GM18951 (cell line): ENCODE data around the gene NAV1.

Experiments used
- POLR2A ChIP-seq: IDR thresholded peaks from 4 replicates; pipeline ENCODE4 v1.6.1; 2011; ENCODE audit warnings: mild to moderate bottlenecking; ENCODE audit not compliant: insufficient read length, insufficient read depth; ENCODE audit errors: extremely low read depth
- in situ Hi-C: fragments of 300-500 bp; cut with MboI; formaldehyde crosslinking; loops from one replicate; pipeline ENCODE4 v1.12.0; 2022; ENCODE audit warnings: low sequenced_read_pairs, mixed read lengths, inconsistent platforms; ENCODE audit not compliant: unreplicated experiment

NAV1 gene

DNA sequence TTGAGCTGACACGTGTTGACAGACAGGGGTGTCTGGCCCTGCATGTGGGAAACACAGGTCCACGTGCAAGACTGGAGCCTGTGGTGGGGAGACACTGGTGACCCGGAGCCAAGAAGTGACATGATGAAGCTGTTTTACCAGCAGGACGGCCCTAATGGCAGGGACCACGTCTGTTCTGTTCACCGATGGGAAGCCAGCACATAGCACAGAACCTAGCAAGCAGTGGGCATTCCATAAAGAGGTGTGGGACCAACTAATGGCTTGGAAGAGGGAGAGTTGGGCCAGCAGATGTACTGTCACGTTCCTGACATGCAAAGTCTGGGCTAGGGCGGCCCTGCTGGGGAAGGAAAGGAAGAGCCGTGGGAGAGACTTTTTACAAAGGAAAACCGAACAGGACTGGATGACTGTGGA lies 15.3 kb downstream of the NAV1 start:
- TF ChIP-seq POLR2A: no peak
- in situ Hi-C loops: no loop called here

DNA sequence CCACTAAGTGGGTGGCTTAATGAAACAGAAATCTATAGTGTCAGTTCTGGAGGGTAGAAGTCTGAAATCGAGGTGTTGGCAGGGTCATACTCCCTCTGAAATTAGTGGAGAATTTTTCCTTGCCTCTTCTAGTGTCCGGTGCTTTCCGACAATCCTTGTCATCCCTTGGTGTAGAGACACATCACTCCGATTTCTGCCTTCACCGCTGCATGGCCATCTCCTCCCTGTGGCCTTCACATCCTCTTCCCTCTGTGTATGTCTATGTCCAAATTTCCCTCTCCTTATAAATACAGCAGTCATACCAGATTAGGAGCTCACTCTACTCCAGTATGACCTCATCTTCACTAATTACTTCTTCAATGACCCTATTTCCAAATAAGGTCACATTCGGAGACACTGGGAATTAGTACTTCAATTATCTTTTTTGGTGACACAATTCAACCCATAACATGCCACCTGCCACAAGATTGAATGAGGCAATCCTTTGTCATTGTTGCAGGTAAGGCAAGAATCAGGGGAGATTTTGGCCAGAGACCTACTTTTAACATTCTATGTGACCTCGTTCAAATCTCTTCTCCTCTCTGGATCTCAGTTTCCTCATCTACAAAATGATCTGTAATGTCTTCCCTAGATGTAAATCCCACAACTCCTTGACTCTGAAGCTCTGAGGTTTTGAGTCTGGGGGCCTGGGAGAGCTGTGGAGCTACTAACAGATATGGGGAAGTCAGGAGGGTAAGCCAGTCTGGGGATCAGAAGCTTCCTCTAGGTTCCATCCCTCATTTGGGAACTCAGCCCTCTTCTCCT lies 16.1 kb downstream of the NAV1 start:
- TF ChIP-seq POLR2A: no peak
- in situ Hi-C loops: no loop called here

DNA sequence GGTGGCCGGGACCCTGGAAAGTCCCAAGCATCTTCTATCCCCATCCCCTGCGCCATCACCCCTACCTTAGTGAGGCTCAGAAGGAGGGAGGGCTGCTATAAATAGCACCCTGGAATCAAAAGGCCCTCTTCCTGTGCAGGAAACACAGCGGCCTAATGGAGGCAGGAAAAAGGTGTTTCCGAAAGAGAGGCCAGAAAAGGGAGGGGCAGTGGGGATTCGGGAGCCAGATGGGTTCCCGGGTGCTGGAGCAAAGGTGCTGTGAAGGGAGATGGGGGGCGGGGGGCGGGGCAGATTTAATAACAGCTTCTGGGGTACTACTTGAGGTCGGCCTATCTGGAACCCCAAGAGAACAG lies 16.6 kb downstream of the NAV1 start:
- no peak for TF ChIP-seq POLR2A
- in situ Hi-C loops: no loop called here

DNA sequence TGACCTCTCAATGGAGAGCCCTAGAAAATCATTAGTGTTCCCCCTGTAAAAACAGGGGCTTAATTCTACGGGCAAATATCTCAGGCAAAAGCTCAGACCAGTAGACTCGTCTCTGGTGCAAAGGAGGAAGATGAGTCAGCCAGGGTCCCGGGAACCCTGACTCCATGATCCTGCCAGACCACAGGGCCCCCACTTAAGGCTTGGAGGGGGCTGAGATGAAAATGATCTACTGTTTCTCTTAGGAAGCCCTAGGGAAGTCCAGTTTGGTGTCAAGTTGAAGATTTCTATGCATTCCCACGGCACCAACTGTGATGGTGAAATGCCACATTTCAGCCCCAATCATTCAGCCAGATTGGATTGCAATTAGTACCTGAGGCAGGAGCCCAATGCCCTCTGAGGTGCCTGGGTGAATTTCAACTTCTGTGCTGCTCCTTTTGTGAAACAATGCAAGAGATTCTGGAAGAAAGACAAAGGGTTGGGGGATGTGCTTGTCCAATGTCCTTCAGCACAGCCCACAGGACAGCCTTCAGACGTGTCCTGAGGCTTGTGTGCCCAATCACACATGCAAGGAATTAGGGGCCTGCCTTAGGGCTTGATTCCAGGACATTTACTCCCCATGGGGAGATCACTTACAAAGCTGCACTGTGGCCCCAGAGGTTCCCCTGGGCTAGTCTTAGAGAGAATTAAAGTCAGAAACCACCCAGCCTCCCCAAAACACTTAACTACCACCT lies 18.1 kb downstream of the NAV1 start:
- TF ChIP-seq POLR2A: no peak
- in situ Hi-C loops: no loop called here

GRCh38 chr1:201557572-201557958 lies 18.6 kb downstream of the NAV1 start:
- in situ Hi-C loops: no loop called here
- no peak for TF ChIP-seq POLR2A

GRCh38 chr1:201559679-201560162 lies 20.8 kb downstream of the NAV1 start:
- in situ Hi-C loops: loop anchor here (10.0 kb wide), 2 partner anchors 135 to 225 kb away; no protein-coding TSS in a partner anchor
- no peak for TF ChIP-seq POLR2A

GRCh38 chr1:201560328-201561194 lies 21.6 kb downstream of the NAV1 start:
- in situ Hi-C loops: loop anchor here (10.0 kb wide), 2 partner anchors 134 to 224 kb away; no protein-coding TSS in a partner anchor
- TF ChIP-seq POLR2A: no peak

DNA sequence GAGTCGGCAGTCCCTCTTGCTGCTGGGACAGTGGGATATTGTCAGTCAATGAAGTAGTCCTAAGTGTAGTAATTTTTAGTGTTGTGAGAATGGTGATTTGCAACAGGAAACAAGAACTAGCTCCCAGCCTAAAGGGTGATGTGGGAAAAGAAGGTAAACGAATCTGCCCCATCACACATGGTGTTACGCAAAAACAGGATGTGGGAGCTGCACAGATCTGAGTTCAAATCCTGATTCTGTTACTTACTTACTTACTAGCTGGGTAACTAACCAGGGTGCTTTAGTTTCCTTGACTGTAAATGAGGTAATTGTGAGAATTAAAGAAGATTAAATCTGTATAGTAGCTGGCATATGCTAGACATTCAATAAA lies 22.3 kb downstream of the NAV1 start:
- TF ChIP-seq POLR2A: no peak
- in situ Hi-C loops: loop anchor here (10.0 kb wide), 2 partner anchors 134 to 224 kb away; no protein-coding TSS in a partner anchor

DNA sequence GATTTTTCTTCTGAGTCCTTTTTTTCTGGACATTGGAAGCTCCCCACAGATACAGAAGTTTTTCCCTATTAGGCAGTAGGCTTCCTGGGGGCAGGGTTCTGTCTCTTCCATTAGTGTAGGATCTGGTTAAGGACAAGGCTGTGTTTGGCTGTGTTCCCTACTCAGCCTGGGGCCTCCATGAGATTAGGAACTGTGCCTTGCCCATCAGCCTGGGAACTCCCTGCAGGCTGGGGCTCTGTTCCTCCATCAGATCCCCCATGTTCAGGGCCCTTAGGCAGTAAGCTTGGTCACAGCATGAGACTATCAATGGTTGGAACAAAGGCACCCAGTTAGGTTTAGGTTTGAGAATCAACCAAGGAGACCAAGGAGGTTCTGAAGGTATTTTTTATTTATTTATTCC lies 22.7 kb downstream of the NAV1 start:
- no peak for TF ChIP-seq POLR2A
- in situ Hi-C loops: loop anchor here (10.0 kb wide), 2 partner anchors 133 to 223 kb away; no protein-coding TSS in a partner anchor

DNA sequence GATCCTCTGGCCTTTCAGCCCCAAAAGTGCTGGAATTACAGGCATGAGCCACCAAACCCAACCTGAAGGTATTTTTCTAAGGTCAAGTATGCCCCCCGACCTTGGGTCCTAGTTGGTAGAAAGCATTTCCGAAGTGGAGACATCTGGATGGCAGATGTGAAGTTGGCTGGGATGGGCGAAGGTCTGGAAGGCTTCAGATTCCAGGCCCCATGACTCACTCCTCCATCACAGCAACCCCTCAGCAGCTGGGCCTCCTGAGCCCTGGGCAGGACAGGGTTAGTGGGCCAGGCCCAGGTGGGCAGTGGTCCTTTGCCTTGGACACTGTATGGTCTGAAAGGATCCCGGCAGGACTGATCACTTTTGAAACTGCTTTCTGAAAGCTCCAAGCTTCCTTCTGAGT lies 23.3 kb downstream of the NAV1 start:
- in situ Hi-C loops: loop anchor here (10.0 kb wide), 2 partner anchors 133 to 223 kb away; no protein-coding TSS in a partner anchor
- TF ChIP-seq POLR2A: no peak

GRCh38 chr1:201562659-201563405 lies 23.9 kb downstream of the NAV1 start:
- no peak for TF ChIP-seq POLR2A
- in situ Hi-C loops: loop anchor here (10.0 kb wide), 2 partner anchors 132 to 222 kb away; no protein-coding TSS in a partner anchor

GRCh38 chr1:201563406-201563780 lies 24.5 kb downstream of the NAV1 start:
- TF ChIP-seq POLR2A: no peak
- in situ Hi-C loops: loop anchor here (10.0 kb wide), 2 partner anchors 131 to 221 kb away; no protein-coding TSS in a partner anchor

GRCh38 chr1:201563941-201564340 lies 25.0 kb downstream of the NAV1 start:
- no peak for TF ChIP-seq POLR2A
- in situ Hi-C loops: loop anchor here (10.0 kb wide), 2 partner anchors 131 to 221 kb away; no protein-coding TSS in a partner anchor
